ENCODE data around the gene SH2B2.
A peak's percentile ranks its signal among the peaks of the same experiment; 100 is the strongest.

SH2B2 gene

GRCh38 chr7:102312317-102312716, 25.6 kb downstream of the SH2B2 start:
- DNase-seq (ENCODE audit: low read depth): no peak
- no peak overlapping the region for H3K4me3 ChIP-seq (ENCODE audit: low read depth, low read length)
- TF ChIP-seq CTCF (conservative IDR thresholded peaks at IDR 0.05; ENCODE audit: low read depth, low read length): no peak

- DNase-seq (ENCODE audit: low read depth): no peak
- TF ChIP-seq CTCF (conservative IDR thresholded peaks at IDR 0.05; ENCODE audit: low read depth, low read length): no peak
- H3K4me3 ChIP-seq (ENCODE audit: low read depth, low read length): no peak overlapping the region
These were observed 27.5 kb downstream of the SH2B2 start for GRCh38 chr7:102313997-102314780.

- no peak for DNase-seq (ENCODE audit: low read depth)
- peak; percentile 9 for TF ChIP-seq CTCF (conservative IDR thresholded peaks at IDR 0.05; ENCODE audit: low read depth, low read length)
- no peak overlapping the region for H3K4me3 ChIP-seq (ENCODE audit: low read depth, low read length)
These were observed 30.8 kb downstream of the SH2B2 start for GRCh38 chr7:102317231-102318059.

GRCh38 chr7:102318482-102318971, 31.9 kb downstream of the SH2B2 start:
- DNase-seq (ENCODE audit: low read depth): peak; percentile 53
- no peak overlapping the region for H3K4me3 ChIP-seq (ENCODE audit: low read depth, low read length)
- TF ChIP-seq CTCF (conservative IDR thresholded peaks at IDR 0.05; ENCODE audit: low read depth, low read length): no peak

GRCh38 chr7:102319671-102320070, 33.0 kb downstream of the SH2B2 start:
- DNase-seq (ENCODE audit: low read depth): no peak
- no peak for TF ChIP-seq CTCF (conservative IDR thresholded peaks at IDR 0.05; ENCODE audit: low read depth, low read length)
- no peak overlapping the region for H3K4me3 ChIP-seq (ENCODE audit: low read depth, low read length)

GRCh38 chr7:102320181-102320580, 33.5 kb downstream of the SH2B2 start:
- no peak overlapping the region for H3K4me3 ChIP-seq (ENCODE audit: low read depth, low read length)
- DNase-seq (ENCODE audit: low read depth): no peak
- no peak for TF ChIP-seq CTCF (conservative IDR thresholded peaks at IDR 0.05; ENCODE audit: low read depth, low read length)
